DMS 273 treated with DMSO at 0.1 percent for 48 hours (cell line): ENCODE results near the gene SPRR2B.
"Not testable (repeated sequence)": the region's sequence is repeated elsewhere in the genome, so short reads cannot be mapped to it uniquely, and the experiment has no call there.

Experiments
- DNase-seq: peaks from one replicate; lab custom pipeline; 2025; lab: John Stamatoyannopoulos, UW

Gene SPRR2B

DNA sequence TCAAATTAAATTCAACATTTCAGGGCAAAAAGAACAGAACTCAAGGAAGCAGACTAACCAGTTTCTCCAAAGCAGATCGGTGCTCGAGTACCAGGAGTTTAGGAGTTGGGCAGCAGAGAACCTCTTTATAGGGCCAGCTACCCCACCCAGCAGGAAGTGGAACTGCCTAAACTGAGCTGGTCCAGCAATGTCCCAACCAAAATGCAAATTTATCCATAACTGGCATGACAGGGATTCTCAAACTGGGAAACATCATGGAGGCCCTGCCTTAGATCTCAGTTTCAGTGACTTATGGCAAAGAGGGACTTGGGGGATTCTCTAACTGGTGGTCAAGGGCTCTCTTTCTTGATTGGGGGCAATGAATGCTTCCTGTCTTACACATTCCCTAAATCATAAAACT lies at the start of gene SPRR2B:
SPRR2B (minus strand) TSS at position 101 of the 400 bp plus-strand sequence. CDS start 772 bp downstream, outside the sequence.
- no peak for DNase-seq

DNA sequence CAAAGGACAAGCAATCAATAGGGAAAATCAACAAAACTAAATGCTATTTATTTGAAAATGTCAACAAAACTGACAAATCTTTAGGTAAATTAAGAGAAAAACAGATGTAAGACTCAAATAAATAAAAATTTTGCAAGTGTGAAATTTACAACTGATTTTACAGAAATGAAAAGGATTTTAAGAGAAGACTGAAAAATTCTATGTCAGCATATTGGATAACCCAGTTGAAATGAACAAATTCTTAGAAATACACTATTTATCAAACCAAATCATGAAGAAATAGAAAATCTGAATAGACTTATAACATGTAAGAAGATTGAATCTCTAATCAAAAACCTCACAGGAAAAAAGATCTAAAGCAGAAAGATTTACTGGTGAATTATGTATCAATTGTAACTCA lies 49.5 kb upstream of the SPRR2B start:
- no peak for DNase-seq

- DNase-seq, result no peak
Measured at GRCh38 chr1:153119491-153119971, 48.1 kb upstream of the SPRR2B start.

DNA sequence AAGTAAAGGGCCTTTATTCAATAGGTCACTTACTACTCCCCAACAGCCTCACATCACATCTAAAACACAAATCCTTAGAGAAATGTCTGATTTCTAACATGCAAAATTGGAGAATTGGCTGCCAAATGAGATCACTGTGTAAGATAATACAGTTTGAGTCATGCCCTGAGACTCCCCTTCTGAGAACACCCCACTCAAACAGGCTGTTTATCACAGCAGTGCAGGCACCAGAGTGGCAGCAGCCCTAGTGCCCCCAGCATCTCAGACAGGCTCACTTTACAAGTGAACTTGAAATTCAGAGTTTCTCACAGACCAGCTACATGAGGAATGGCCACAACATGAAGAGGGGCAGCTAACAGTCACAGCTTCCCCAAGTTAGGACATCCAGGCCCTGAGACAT lies 43.9 kb upstream of the SPRR2B start:
- DNase-seq, result not testable (repeated sequence)

DNA sequence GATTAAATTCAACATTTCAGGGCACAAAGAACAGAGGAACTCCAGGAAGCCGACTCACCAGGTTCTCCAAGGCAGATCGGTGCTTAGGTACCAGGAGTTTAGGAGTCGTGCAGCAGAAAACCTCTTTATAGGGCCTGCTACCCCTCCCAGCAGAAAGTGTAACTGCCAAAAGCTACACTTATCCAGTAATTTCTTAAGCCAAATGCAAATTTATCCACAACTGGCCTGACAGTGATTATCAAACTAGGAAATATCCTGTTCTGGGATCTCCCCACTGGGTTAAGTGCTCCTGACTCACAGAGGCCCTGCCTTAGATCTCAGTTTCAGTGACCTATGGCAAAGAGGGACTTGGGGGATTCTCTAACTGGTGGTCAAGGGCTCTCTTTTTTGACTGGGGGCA lies 42.0 kb upstream of the SPRR2B start, which contains the start of gene SPRR2F:
SPRR2F (minus strand) TSS at position 101 of the 400 bp plus-strand sequence. CDS start 783 bp downstream, outside the sequence.
- no peak for DNase-seq

DNA sequence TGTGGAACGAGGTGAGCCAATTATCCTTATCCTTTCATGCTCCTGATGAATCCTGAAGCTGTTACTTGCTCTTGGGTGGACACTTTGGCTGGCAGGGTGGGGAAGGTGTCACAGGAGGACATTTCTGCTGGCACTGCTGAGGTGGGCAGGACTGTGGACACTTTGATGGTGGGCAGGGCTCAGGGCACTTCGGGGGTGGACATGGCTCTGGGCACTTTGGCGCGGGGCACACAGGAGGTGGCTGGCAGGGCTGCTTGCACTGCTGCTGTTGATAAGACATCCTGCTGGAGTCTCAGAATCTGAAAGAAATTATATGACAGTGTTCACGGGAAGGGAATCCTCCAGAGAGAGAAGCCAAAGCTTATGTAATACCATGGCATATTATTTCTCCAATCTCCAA lies 41.0 kb upstream of the SPRR2B start:
- DNase-seq, result not testable (repeated sequence)

DNA sequence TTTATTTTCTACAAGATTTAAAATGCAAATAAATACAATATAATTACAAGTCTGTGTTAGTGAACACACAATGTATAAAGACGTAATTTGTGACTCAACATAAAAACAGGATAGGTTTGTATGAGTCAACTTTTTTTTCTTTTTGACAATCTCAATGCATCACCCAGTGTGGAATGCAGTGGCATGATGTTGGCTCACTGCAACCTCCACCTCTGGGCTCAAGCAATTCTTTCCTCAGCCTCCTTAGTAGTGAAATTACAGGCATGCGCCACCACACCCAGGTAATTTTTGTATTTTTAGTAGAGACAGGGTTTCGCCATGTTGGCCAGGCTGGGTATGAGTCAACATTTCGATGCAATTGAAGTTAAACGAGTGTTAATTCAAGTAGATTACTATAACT lies 28.8 kb upstream of the SPRR2B start:
- no peak for DNase-seq

DNA sequence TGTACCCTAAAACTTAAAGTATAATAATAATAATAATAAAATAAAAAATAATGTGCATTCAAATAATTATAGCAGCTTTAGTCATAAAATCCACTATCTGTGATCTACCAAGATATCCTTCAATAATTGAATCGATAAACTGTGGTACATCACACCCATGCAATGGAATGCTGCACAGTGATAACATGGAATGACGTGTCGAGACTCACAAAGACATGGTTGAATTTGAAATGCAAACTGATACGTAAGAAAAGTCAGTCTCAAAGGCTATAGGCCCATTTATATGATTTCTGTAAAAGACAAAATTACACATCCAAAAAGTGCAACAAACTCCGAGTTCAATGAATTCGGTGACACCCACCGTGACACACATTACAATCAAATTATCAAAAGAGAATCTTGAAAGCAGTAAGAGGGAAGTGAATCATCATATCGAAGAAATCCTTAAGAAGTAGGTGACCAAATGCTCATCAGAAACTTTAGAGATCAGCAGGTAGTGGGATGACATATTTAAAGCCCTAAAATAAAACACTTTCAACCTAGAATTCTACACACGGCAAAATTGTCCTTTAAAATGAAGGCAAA lies 28.1 kb upstream of the SPRR2B start:
- no peak for DNase-seq

DNA sequence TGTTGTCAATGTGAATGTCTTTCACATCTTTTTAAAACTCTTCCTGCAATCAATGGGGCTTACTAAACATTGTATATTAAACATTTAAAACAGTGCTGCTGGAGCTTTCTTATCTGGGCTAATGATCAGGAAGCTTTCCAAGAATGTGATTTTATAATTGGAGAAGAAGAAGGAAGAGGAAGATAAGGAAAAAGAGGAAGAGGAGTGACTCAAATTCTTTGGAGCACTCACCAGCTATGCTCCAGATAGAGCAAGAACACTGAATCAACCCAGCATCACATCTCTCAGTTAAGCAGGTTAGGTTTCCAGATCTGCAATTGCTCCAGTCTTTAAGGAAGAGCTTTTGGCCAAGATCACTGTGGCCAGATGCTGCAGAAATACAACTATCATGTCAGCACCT lies 24.4 kb upstream of the SPRR2B start:
- DNase-seq, result no peak

GRCh38 chr1:153094426-153094825 lies 23.0 kb upstream of the SPRR2B start, which contains the start of gene SPRR2E:
TSS of gene SPRR2E (minus strand) at chr1:153094526. CDS start at chr1:153093751, 775 bp downstream.
- no peak for DNase-seq

DNA sequence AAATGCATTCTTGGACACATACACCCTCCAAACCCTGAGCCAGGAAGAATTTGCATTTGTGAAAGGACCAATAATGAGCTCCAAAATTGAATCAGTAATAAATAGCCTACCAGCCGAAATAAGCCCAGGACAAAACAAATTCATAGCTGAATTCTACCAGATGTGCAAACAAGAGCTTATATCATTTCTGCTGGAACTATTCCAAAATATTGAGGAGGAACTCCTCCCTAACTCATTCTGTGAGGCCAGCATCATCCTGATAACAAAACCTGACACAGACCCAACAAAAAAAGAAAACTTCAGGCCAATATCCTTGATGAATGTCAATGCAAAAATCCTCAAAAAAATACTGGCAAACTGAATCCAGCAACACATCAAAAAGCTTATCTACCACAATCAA lies 16.2 kb upstream of the SPRR2B start:
- DNase-seq, result no peak

DNA sequence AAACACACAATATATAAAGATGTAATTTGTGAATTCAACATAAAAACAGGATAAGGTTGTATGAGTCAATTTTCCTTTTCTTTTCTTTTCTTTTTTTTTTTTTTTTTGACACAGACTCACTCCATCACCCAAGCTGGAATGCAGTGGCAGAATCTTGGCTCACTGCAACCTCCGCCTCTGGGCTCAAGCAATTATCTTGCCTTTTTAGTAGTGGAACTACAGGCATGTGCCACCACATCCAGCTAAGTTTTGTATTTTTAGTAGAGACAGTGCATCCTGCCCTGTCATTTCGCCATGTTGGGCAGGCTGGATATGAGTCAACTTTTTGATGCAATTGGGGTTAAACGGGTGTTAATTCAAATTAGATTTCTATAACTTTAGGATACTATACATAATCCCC lies 10.3 kb upstream of the SPRR2B start:
- no peak for DNase-seq

DNA sequence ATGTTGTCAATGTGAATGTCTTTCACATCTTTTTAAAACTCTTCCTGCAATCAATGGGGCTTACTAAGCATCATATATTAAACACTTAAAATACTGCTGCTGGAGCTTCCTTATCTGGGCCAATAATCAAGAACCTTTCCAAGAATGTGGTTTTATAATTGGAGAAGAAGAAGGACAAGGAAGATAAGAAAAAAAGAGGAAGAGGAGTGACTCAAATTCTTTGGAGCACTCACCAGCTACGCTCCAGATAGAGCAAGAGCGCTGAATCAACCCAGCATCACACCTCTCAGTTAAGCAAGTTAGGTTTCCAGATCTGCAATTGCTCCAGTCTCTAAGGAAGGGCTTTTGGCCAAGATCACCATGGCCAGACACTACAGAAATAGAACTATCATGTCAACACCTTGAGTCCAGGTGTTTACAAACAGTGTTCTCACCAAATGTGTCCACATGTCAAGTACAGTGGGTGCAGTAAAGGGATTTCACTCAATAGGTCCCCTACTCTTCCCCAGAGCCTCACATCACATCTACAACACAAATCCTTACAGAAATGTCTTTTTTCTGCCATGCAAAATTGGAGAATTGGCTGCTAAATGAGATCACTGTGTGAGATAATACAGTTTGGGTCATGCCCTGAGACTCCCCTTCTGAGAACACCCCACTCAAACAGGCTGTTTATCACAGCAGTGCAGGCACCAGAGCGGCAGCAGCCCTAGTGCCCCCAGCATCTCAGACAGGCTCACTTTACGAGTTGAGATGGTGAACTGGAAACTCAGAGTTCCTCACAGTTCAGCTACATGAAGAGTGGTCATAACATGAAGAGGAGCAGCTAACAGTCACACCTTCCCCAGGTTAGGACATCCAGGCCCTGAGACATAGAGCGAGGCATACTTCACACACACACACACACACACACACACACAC lies 1.7 kb upstream of the SPRR2B start:
- no peak for DNase-seq

- DNase-seq, result no peak
Measured at GRCh38 chr1:153070243-153070642, 1.2 kb downstream of the SPRR2B start.

GRCh38 chr1:153058826-153059784 lies 12.3 kb downstream of the SPRR2B start:
- no peak for DNase-seq

GRCh38 chr1:153058154-153058553 lies 13.3 kb downstream of the SPRR2B start:
- DNase-seq, result no peak

GRCh38 chr1:153057375-153057774 lies 14.0 kb downstream of the SPRR2B start, which contains the start of gene SPRR2A:
TSS of gene SPRR2A (minus strand) at chr1:153057512. CDS start at chr1:153056735, 777 bp downstream.
- DNase-seq, result no peak

- not testable (repeated sequence) for DNase-seq
Measured at GRCh38 chr1:153056111-153056510, 15.3 kb downstream of the SPRR2B start.

GRCh38 chr1:153049211-153049610 lies 22.2 kb downstream of the SPRR2B start:
- DNase-seq, result no peak

GRCh38 chr1:153040950-153041631 lies 30.3 kb downstream of the SPRR2B start, which contains the start of gene SPRR2D:
TSS of gene SPRR2D (minus strand) at chr1:153041120. CDS start at chr1:153040346, 774 bp downstream.
- DNase-seq, result no peak

DNA sequence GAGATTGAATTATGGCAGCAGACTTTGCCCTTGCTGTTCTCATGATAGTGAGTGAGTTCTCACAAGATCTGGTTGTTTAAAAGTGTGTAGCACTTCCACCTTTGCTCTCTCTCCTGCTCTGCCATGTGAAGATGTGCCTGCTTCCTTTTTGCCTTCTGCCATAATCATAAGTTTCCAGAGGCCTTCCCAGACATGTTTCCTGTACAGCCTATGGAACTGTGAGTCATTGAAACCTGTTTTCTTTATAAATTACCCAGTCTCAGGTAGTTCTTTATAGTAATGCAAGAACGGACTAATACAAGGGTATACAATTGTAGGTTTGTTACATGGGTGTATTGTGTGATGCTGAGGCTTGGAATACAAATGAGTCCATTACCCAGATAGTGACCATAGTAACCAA lies 36.2 kb downstream of the SPRR2B start:
- no peak for DNase-seq
